ENCODE measurements around the gene KCNIP3. TPM values are rescaled to one million over a fixed set of nuclear protein-coding genes. Genes with fewer than 3 reads are reported as not detected.

The KCNIP3 gene
- total RNA-seq, 1 donor from 2014 or later = 9.2 TPM

- TF ChIP-seq CTCF (IDR thresholded peaks at IDR 0.05; ENCODE audit: unreplicated experiment) = no peak
- no peaks in the 10 kb centered on the region for H3K9me3 Mint-ChIP-seq
- DNase-seq (ENCODE audit: low spot score in 2 of 2, unreplicated experiment in 2 of 2) = no peak
- H3K4me3 Mint-ChIP-seq = no peak overlapping the region
- no peaks in the 10 kb centered on the region for H3K4me1 Mint-ChIP-seq
- no peak overlapping the region for H3K27ac Mint-ChIP-seq
- H3K36me3 Mint-ChIP-seq = no peaks in the 10 kb centered on the region
- H3K27me3 Mint-ChIP-seq (ENCODE audit: low read depth) = peaks cover 34% of the 10 kb centered on the region
Observed at GRCh38 chr2:95382686-95383634, 85.8 kb downstream of the KCNIP3 start.

DNA sequence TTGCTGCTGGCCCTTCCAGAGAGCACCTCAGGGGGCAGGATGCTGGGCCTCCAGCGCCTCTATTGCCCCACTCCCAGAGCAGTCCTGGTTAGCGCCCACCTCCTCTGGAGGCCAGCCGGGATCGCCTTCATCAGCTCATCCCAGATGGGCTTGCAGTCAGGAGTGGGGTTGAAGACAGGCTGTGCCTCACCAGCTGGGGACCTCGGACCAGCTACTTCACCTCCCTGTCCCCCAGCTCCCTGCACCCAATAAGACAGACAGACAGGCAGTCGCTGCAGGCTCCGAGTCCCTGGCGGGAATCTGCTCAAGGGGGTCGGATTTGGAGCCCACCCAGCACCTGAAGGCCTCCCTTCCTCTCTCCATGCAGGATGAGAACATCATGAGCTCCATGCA, 86.5 kb downstream of the KCNIP3 start:
- H3K4me3 Mint-ChIP-seq = no peak overlapping the region
- TF ChIP-seq CTCF (IDR thresholded peaks at IDR 0.05; ENCODE audit: unreplicated experiment) = no peak

DNA sequence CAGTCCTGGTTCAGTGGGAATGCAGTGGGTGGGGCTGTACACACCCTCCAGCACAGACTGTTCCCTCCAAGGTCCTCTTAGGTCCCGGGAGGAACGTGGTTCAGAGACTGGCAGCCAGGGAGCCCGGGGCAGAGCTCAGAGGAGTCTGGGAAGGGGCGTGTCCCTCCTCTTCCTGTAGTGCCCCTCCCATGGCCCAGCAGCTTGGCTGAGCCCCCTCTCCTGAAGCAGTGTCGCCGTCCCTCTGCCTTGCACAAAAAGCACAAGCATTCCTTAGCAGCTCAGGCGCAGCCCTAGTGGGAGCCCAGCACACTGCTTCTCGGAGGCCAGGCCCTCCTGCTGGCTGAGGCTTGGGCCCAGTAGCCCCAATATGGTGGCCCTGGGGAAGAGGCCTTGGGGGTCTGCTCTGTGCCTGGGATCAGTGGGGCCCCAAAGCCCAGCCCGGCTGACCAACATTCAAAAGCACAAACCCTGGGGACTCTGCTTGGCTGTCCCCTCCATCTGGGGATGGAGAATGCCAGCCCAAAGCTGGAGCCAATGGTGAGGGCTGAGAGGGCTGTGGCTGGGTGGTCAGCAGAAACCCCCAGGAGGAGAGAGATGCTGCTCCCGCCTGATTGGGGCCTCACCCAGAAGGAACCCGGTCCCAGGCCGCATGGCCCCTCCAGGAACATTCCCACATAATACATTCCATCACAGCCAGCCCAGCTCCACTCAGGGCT, 87.9 kb downstream of the KCNIP3 start:
- Mint-ChIP-seq H3K9me3 (no peaks in the 10 kb centered on the region), H3K4me3 (no peak overlapping the region), H3K36me3 (no peaks in the 10 kb centered on the region), H3K27me3 (ENCODE audit: low read depth) (peaks cover 39% of the 10 kb centered on the region), H3K27ac (no peak overlapping the region), H3K4me1 (no peaks in the 10 kb centered on the region)
- no peak for DNase-seq (ENCODE audit: low spot score in 2 of 2, unreplicated experiment in 2 of 2)
- TF ChIP-seq CTCF (IDR thresholded peaks at IDR 0.05; ENCODE audit: unreplicated experiment) = no peak

More for the DNA sequence above, 86.5 kb downstream of the KCNIP3 start:
- Mint-ChIP-seq H3K27me3 (ENCODE audit: low read depth) (peaks cover 40% of the 10 kb centered on the region), H3K27ac (no peak overlapping the region), H3K36me3 (no peaks in the 10 kb centered on the region), H3K9me3 (no peaks in the 10 kb centered on the region), H3K4me1 (no peaks in the 10 kb centered on the region)
- no peak for DNase-seq (ENCODE audit: low spot score in 2 of 2, unreplicated experiment in 2 of 2)

GRCh38 chr2:95385570-95385984, 88.4 kb downstream of the KCNIP3 start:
- no peaks in the 10 kb centered on the region for H3K4me1 Mint-ChIP-seq
- no peak overlapping the region for H3K27ac Mint-ChIP-seq
- no peak overlapping the region for H3K4me3 Mint-ChIP-seq
- peaks cover 33% of the 10 kb centered on the region for H3K27me3 Mint-ChIP-seq (ENCODE audit: low read depth)
- TF ChIP-seq CTCF (IDR thresholded peaks at IDR 0.05; ENCODE audit: unreplicated experiment) = no peak
- no peak for DNase-seq (ENCODE audit: low spot score in 2 of 2, unreplicated experiment in 2 of 2)
- H3K36me3 Mint-ChIP-seq = no peaks in the 10 kb centered on the region
- H3K9me3 Mint-ChIP-seq = no peaks in the 10 kb centered on the region

GRCh38 chr2:95386031-95386430, 88.9 kb downstream of the KCNIP3 start:
- Mint-ChIP-seq H3K27me3 (ENCODE audit: low read depth) (peaks cover 29% of the 10 kb centered on the region), H3K36me3 (no peaks in the 10 kb centered on the region), H3K4me1 (no peaks in the 10 kb centered on the region), H3K9me3 (no peaks in the 10 kb centered on the region), H3K4me3 (no peak overlapping the region), H3K27ac (no peak overlapping the region)
- DNase-seq (ENCODE audit: low spot score in 2 of 2, unreplicated experiment in 2 of 2) = no peak
- TF ChIP-seq CTCF (IDR thresholded peaks at IDR 0.05; ENCODE audit: unreplicated experiment) = no peak
